ENCODE measurements around the gene PTGDR.

PTGDR gene, protein sequence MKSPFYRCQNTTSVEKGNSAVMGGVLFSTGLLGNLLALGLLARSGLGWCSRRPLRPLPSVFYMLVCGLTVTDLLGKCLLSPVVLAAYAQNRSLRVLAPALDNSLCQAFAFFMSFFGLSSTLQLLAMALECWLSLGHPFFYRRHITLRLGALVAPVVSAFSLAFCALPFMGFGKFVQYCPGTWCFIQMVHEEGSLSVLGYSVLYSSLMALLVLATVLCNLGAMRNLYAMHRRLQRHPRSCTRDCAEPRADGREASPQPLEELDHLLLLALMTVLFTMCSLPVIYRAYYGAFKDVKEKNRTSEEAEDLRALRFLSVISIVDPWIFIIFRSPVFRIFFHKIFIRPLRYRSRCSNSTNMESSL

DNA sequence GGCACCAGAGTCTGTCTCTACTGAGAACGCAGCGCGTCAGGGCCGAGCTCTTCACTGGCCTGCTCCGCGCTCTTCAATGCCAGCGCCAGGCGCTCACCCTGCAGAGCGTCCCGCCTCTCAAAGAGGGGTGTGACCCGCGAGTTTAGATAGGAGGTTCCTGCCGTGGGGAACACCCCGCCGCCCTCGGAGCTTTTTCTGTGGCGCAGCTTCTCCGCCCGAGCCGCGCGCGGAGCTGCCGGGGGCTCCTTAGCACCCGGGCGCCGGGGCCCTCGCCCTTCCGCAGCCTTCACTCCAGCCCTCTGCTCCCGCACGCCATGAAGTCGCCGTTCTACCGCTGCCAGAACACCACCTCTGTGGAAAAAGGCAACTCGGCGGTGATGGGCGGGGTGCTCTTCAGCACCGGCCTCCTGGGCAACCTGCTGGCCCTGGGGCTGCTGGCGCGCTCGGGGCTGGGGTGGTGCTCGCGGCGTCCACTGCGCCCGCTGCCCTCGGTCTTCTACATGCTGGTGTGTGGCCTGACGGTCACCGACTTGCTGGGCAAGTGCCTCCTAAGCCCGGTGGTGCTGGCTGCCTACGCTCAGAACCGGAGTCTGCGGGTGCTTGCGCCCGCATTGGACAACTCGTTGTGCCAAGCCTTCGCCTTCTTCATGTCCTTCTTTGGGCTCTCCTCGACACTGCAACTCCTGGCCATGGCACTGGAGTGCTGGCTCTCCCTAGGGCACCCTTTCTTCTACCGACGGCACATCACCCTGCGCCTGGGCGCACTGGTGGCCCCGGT, at the start of gene PTGDR:
TSS of gene PTGDR (plus strand) at position 198 of the 778 bp plus-strand sequence. CDS start at position 315, 117 bp downstream.
- in situ Hi-C loops (cut with MboI; ENCODE audit: low pct_unique_long_range_greater_than_20kb, low sequenced_read_pairs) = no loop called here
- DNase-seq = no peak

DNA sequence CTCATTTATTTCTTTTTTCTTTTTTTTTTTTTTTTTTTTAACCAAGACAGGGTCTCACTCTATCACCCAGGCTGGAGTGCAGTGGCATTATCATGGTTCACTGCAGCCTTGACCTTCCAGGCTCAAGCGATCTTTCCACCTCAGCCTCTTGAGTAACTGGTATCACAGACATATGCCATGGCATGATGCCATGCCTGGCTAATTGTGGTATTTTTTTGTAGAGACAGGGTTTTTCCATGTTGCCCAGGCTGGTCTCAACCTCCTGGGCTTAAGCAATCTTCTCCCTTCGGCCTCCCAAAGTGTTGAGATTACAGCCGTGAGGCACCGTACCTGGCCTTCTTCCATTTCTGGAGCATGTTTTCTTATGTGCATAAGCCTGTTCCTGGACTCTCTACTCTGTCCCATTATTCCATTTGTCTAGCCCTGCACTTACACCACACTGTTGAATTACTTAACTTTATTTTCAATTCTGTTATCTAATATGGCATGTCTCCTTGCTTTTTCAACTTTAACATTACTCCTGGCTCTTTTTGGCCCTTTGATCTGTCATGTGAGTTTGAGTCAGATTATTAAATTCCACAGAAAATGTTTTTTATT, 47.9 kb upstream of the PTGDR start:
- in situ Hi-C loops (cut with MboI; ENCODE audit: low pct_unique_long_range_greater_than_20kb, low sequenced_read_pairs) = no loop called here
- DNase-seq = no peak

DNA sequence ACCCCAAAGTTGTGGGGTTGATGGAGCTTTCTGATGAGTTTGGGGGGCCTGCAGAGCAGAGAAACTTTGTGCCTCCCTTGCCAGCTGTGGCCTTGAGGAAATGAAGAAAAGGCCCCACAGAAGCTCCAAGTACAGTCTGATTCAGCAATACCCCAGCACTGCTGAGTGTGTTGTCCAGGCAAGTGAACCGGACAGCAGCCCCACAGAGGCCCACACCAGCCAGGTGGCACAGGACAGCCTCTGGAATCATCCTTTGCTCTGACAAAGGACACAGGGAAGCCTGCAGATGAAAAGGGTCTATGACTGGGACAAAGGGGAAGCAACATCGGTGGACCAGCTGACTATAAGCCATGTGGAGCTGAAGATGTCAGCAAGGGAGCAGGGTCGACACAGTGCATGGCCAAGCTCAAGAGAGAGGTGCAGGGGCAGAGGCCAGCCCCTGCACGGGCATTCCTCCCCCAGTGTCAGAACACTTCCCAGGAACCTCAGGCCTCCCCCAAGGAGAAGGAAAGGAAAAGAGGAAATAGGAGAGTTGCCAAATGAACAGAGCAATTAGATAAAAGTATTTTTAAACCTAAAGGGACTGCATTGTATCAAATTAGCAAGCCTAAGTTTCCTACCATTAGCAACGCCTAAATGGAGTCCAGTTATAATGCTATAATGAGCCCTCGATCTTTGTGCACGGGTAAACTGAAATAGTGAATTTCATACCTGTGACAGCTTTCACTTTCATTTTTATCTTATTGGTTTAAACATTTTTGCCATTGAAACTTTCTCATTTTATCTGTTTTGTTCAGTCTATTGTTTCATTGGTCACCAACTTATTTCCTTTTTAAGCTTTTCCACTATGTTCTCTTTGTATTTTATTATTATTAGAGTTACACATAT, 46.3 kb upstream of the PTGDR start:
- in situ Hi-C loops (cut with MboI; ENCODE audit: low pct_unique_long_range_greater_than_20kb, low sequenced_read_pairs) = no loop called here
- no peak for DNase-seq

DNA sequence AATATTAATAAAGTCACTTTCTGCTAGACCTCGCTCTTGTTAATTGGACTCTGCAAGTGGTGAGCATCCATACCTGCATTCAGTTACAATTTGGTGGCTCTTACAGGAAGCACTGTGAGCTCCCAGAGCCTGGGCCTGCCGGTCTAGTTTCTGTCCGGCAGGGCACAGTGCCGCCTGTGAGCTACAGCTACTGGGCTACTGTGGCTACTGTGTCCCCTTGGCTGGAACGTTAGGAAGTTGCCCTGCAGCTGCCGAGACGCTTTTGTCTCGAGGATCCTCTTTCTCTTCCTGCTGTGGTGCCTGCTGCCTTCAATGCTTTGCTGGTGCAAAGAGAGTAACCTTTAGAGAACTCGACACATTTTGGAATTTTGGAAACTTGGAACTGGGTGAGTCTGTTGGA, 44.6 kb upstream of the PTGDR start:
- in situ Hi-C loops (cut with MboI; ENCODE audit: low pct_unique_long_range_greater_than_20kb, low sequenced_read_pairs) = no loop called here
- no peak for DNase-seq

DNA sequence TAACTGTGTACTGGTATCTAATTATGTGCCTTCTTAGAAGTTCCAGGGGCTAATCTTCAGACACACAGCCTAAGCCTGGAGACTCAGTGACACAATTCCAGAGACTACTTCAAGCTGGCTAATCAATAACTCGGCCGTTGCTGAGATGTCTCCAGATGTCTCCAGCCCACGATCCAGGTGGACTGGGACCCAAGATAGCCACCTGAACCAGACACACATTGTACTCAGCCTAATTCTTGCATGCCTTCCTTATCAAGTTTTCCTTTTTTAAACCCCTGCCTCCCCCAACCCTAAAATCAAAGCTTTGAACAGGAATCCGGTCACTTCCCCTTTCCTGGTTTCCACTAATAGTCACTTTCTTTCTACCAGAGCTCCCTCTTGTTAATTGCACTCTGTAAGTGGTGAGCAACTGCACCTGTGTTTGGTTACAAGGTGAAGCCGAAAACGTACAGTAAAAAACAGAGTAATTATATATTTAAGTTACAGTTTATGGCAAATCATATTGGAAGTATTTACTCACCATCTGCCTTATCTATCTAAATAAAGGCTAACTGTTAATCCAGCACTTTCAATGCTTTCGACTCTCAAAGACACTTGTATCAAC, 39.8 kb upstream of the PTGDR start:
- no peak for DNase-seq
- in situ Hi-C loops (cut with MboI; ENCODE audit: low pct_unique_long_range_greater_than_20kb, low sequenced_read_pairs) = no loop called here

DNA sequence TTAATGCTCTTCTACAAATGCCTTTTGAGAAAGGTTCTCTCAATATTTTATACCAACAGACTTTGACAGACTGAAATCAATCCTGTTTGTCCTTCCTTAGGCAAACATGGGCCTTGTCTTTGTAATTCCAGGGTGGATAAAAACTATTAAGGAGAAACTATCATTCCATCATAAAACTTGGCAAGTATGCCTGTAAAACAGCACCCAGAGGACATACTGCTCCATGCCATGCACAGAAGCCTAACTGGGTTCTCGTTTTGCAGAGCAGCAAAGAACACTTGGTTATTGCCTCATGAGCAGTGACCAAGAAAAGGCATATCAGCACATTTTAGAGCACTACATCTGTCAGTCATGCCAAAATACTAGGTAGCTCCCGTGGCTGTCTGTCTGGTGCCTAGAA, 33.8 kb upstream of the PTGDR start:
- in situ Hi-C loops (cut with MboI; ENCODE audit: low pct_unique_long_range_greater_than_20kb, low sequenced_read_pairs) = no loop called here
- no peak for DNase-seq

DNA sequence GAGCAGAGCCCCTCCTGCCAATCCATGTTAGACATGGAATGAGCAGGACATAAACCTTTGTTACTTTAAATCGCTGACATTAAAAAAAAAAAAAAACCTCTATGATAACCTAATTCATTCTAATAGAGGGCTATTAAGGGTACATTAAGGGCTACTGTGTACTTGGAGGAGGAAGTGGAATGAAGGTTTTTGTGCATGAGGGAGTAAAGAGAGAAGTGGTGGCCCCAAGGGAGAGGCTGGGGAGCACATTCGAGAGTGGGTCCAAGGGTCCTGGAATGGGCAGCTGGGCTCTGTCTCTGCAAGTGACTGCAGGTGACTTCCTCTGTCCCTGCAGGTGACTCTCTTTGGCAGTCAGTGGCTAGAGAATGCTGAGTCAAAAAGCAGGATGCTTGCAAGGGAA, 32.1 kb upstream of the PTGDR start:
- DNase-seq = no peak
- in situ Hi-C loops (cut with MboI; ENCODE audit: low pct_unique_long_range_greater_than_20kb, low sequenced_read_pairs) = no loop called here

DNA sequence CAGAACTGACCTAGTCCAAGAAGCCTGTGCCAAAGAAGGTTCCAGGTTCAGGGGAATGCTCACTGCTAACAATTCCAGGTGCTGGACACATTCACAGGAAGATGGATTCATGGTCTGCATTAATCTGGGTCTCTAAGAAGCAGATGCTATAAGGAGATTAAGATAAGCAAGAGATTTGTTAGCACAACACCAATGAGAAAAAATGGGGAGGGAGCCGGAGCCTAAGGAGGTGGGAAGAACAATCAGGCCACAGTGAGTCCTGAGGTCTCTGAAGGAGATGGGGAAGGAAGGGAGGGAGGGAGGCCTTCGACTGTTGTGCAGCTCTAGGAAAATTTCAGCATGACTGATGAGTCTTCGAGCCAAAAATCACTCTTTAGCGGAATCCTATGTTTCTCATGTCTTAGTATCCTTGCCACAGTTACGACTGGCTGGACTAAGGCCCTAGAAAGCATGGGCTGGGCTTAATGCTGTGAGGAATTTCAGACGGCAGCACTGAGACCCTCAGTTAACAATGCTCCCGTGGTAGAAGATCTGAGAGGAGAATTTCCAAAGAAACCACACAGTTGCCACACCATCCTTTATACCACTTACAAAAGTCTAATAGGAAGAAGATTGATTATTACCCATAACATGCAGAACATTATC, 31.5 kb upstream of the PTGDR start:
- DNase-seq = no peak
- in situ Hi-C loops (cut with MboI; ENCODE audit: low pct_unique_long_range_greater_than_20kb, low sequenced_read_pairs) = no loop called here

DNA sequence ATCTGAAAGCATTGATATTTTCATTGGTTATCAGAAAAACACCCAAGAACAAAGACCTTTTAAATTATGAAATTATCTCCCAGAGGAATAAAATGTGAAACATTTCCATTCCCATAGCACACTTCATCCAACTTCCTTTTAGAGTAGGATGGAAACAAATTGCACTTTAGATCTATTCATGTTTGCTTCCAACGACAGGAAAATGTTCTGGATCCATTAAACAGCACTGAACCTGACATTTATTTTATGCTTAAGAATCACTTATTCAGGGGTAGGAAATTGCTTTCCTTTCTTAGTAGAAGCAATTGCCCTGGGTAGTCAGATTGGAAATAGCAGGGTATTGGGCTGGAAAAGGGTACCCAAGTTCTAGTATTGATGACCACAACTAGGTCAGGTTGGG, 28.8 kb upstream of the PTGDR start:
- DNase-seq = no peak
- in situ Hi-C loops (cut with MboI; ENCODE audit: low pct_unique_long_range_greater_than_20kb, low sequenced_read_pairs) = no loop called here

DNA sequence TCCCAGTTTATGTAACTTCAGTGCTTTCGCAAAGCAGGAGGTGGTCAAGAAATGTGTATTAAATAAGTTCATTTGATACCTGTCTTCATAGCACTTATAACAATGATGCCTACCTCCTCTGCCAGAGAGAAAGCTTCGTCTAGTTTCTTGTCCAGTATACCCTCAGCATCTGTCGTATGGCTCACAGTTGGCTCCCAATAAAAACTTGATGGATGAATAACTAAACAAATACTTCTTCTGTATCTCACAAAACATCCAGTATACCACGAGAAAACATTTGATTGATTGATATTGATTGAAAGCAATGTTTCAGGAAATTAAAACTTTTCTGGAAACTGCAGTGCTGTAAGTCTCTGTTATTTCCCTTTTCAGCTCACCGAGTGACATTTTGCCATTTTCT, 26.9 kb upstream of the PTGDR start:
- in situ Hi-C loops (cut with MboI; ENCODE audit: low pct_unique_long_range_greater_than_20kb, low sequenced_read_pairs) = no loop called here

DNA sequence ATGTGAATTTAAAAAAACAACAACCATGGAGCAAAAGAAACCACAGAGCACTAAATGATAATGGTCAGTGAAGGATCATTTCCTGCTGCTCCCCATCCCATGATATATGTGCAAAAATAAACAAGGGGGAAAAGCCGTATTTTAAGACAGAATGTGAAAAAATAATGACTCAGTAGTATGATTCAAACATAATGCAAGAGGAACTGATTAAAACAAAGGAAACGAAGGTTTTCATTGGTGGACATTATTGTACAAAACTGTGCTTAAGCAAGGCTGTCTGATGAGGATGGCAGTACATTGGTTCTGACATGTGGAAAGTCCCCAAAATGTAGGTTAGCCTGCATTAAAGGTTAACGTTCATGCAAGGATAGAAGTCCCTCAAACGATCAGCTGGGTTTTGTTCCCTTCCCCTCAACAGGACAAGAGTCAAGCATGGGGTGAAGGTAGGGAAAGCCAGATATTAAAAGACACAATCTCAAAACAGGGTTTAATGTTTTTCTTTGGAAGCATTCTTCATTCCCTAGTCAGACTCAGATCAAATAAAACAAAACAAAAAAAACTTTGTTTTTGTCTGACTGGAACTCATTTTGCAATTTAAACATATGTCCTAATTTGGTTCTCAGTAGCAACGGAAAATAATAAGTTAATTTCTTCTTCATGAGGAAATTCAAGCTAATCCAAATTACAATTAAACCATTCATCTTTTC, 26.3 kb upstream of the PTGDR start:
- in situ Hi-C loops (cut with MboI; ENCODE audit: low pct_unique_long_range_greater_than_20kb, low sequenced_read_pairs) = no loop called here
- no peak for DNase-seq

More for the DNA sequence above, 26.9 kb upstream of the PTGDR start:
- DNase-seq = no peak

DNA sequence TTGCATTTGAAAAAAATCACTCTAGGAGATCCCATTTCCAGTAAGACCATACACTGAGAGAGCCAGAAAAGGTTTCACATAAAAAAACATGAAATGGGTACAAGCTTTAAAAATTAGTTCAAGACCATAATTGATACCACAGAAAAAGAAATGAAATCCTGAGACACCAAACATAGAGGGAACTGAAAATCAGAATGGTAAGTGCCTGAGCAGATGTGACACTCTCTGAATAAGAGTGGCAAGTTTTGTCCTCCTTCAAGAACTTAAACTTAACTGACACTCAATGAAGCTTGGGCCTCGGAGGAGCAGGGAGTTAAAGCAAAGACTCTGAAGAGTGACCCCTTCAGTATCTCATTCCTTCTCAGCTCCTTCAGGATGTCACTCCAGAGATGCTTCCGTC, 23.2 kb upstream of the PTGDR start:
- in situ Hi-C loops (cut with MboI; ENCODE audit: low pct_unique_long_range_greater_than_20kb, low sequenced_read_pairs) = no loop called here

DNA sequence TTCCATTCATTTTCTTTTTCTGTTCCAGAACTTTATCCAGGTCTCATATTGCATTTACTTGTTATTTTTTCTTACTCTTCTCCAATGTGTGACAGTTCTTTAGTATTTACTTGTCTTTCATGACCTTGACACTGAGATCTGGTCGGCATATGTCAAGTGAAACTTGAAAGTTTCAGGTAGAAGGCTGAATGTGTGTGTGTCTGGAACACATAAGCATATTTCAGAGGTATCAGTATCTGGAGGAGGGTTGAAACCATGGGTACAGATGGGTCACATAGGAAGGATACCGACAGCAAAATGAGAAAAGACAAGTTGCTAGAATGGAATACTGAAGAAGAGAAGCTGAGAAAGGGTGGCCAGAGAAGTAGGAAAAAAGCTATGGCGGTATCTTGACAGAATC, 22.5 kb upstream of the PTGDR start:
- no peak for DNase-seq
- in situ Hi-C loops (cut with MboI; ENCODE audit: low pct_unique_long_range_greater_than_20kb, low sequenced_read_pairs) = no loop called here

More for the DNA sequence above, 23.2 kb upstream of the PTGDR start:
- no peak for DNase-seq

DNA sequence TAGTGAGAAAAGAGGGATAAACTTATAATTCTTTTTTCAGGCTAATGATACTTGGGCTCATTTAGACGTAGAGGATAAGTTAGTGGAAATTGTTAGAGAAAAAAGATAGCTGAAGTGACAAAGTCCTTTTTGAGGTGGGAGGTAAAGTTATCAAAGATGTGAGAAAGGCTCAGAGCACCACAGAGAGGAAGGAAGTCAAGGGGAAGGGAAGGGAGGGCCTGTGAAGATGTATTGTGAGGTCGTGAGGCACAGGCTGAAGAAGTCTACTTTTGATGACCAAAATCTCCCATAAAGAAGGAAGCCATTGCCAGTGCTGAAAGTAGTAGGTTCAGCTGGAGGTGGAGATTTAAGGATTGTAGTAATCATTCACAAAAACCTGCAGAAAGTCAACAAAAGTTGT, 19.4 kb upstream of the PTGDR start:
- in situ Hi-C loops (cut with MboI; ENCODE audit: low pct_unique_long_range_greater_than_20kb, low sequenced_read_pairs) = no loop called here
- DNase-seq = no peak

DNA sequence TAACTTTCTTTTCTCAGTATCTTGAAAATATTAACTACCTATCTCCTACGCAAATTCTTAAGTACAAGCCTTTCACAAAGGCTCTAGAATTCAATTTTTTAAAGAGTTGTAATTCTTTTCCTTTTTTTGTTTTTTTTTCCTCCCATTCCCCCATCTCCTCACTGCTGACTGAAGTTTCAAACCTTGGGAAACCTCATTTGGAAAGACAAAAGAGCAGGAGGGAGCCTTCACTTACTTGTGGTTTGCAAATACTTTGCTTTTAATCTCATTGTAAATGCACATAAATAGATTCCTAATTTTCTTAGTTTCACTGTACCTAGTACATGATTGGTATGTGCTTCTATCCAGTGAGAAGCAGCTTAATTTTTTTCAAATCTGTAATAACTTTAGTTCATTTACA, 15.8 kb upstream of the PTGDR start:
- in situ Hi-C loops (cut with MboI; ENCODE audit: low pct_unique_long_range_greater_than_20kb, low sequenced_read_pairs) = no loop called here
- no peak for DNase-seq

DNA sequence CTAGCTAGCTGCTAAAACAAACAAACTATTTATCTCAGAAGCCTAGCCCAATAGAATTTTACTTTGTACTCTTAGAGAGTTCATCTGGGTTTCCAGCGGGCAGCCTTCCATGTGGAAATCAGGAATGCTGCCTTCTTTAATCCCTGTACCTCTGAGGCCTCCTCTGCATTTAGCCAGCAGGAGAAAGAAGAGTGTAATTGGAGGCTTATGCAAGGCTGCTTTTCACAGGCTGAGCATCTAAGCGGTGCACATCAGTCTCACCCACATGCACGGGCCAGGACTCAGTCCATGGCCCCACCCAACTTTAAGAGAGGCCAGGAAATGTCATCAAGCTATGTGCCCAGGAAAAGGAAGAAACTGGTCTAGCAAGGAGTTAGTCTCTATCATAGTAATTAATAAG, 14.0 kb upstream of the PTGDR start:
- DNase-seq = no peak
- in situ Hi-C loops (cut with MboI; ENCODE audit: low pct_unique_long_range_greater_than_20kb, low sequenced_read_pairs) = no loop called here

DNA sequence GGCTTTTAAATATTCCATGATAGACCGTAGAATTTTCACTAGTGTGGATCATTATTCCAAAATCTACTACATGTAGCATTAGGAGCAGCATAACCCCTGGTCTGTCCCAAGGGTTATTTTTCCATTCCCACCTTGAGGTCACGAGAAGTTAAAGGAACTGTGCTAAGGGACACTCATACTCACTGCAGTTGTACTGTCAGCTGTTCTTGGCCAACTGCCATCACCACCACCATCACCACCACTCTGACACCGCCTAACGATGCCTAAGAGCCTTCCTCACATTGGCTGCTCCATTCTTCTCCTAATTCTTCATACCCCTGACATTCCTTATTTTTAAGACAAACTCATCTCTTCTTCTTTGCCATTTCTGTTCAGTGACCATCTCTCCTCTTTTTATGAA, 13.4 kb upstream of the PTGDR start:
- no peak for DNase-seq
- in situ Hi-C loops (cut with MboI; ENCODE audit: low pct_unique_long_range_greater_than_20kb, low sequenced_read_pairs) = no loop called here

DNA sequence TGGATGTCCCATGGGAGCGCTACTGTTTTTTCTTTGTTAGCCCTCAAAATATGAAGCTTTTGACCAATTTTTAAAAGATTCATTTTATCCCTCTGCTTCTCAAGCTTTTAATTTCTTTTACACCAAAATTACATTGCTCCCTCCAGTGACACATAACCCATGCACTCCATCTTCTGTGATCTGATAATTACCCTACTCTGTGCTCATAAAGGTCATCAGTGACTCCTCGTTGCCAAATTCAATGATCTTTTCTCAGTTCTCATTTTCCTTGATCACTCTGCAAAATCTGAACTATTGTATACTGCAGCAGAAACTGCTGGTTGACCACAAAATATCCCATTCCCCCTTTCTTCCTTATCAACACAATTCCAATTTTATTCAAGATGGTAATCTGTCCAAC, 8.7 kb upstream of the PTGDR start:
- no peak for DNase-seq
- in situ Hi-C loops (cut with MboI; ENCODE audit: low pct_unique_long_range_greater_than_20kb, low sequenced_read_pairs) = no loop called here
